BLaER1 treated with 17β-estradiol and CSF1 and Interleukin-3, amounts not matched to agents 10 nM and 100 nM (cell line): ENCODE measurements around the gene NKTR.

Experiments
- H3K27ac ChIP-seq, 11 experiments: shearing (Covaris generic); formaldehyde crosslinking; 2 replicates each; pipeline ENCODE4 v1.8.1; 2022
- H3K27me3 ChIP-seq, 11 experiments: shearing (Covaris generic); formaldehyde crosslinking; 2 replicates each; pipeline ENCODE4 v1.8.1; 2022
- H3K36me3 ChIP-seq, 11 experiments: shearing (Covaris generic); formaldehyde crosslinking; 2 replicates each; pipeline ENCODE4 v1.8.1; 2022
- H3K4me1 ChIP-seq, 10 experiments: shearing (Covaris generic); formaldehyde crosslinking; 2 replicates each; pipeline ENCODE4 v1.8.1; 2022
- H3K4me2 ChIP-seq, 11 experiments: shearing (Covaris generic); formaldehyde crosslinking; 2 replicates each; pipeline ENCODE4 v1.8.1; 2022
- H3K4me3 ChIP-seq, 10 experiments: shearing (Covaris generic); formaldehyde crosslinking; 2 replicates each; pipeline ENCODE4 v1.8.1; 2022
- H3K9ac ChIP-seq, 11 experiments: shearing (Covaris generic); formaldehyde crosslinking; 2 replicates each; pipeline ENCODE4 v1.8.1; 2022
- H3K9me3 ChIP-seq, 11 experiments: shearing (Covaris generic); formaldehyde crosslinking; replicated peaks in 1 of 11; 2 replicates each; pipeline ENCODE4 v1.8.1; 2022
- H4K20me1 ChIP-seq, 11 experiments: shearing (Covaris generic); formaldehyde crosslinking; 2 replicates each; pipeline ENCODE4 v1.8.1; 2022
- Cebpa-rat ChIP-seq, 11 experiments: shearing (Covaris generic); IDR thresholded peaks; 2 replicates each; pipeline ENCODE4 v1.8.1; 2022

NKTR gene

DNA sequence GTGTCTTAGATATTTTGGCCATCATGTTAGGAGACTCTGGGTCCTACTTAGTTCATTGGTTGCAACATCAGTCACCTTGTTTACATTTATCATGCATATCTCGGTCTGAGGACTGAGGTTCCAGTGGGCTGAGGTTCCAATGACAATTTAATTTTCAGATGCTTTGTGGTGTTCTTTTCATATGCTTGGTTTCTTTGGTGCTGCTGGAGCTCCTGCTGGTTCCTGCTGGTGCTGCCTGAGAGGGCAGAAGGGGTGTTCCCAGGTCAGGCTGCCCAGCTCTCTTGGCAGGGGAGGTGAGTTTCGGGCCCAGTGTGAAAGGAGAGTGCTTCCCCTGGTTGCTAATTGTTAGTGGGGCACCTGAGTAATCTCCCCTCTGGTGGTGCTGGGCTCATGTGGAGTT, 78.0 kb downstream of the NKTR start:
- H3K27me3 ChIP-seq: no peaks in the 10 kb centered on the region
- no peak overlapping the region for H3K4me2 ChIP-seq
- no peak overlapping the region for H3K27ac ChIP-seq
- TF ChIP-seq Cebpa-rat (IDR thresholded peaks at IDR 0.05): no peak
- peaks cover 0 to 26% (median 4%) of the 10 kb centered on the region in 10 experiments; a peak in 13 of 20 replicates for H3K4me1 ChIP-seq
- no peaks in the 10 kb centered on the region for H4K20me1 ChIP-seq
- no peak overlapping the region for H3K4me3 ChIP-seq
- H3K36me3 ChIP-seq: no peaks in the 10 kb centered on the region
- H3K9me3 ChIP-seq: peaks cover 14 to 50% (median 24%) of the 10 kb centered on the region in 11 experiments
- no peak overlapping the region for H3K9ac ChIP-seq

DNA sequence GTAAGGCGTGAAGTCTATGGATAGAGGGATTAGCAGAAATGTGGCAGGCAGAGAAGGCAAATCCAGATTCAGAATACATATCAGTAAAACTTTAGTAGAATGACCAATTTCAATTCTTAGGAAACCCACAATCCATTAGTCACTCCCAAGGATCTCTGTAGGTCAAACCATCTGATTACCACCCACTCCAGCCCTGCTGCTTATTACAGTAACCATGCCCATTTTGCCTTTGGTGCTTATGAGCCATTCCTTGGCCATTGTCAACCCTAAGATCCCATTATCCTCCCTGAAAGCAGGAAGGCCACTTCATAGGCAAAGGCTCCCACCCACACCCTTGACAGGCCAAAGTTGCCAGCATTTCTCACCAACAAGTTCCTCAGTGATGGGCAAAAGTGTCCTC, 79.8 kb downstream of the NKTR start:
- H4K20me1 ChIP-seq: no peaks in the 10 kb centered on the region
- peaks cover 14 to 40% (median 25%) of the 10 kb centered on the region in 11 experiments for H3K9me3 ChIP-seq
- peaks cover 0 to 39% (median 16%) of the 10 kb centered on the region in 10 experiments; a peak in 15 of 20 replicates for H3K4me1 ChIP-seq
- no peak overlapping the region for H3K27ac ChIP-seq
- H3K27me3 ChIP-seq: no peaks in the 10 kb centered on the region
- H3K4me2 ChIP-seq: peak overlapping the region in 1 of 11 experiments; percentile 13; a peak in 1 of 22 replicates
- no peak for TF ChIP-seq Cebpa-rat (IDR thresholded peaks at IDR 0.05)
- H3K4me3 ChIP-seq: no peak overlapping the region
- H3K9ac ChIP-seq: no peak overlapping the region
- H3K36me3 ChIP-seq: no peaks in the 10 kb centered on the region

DNA sequence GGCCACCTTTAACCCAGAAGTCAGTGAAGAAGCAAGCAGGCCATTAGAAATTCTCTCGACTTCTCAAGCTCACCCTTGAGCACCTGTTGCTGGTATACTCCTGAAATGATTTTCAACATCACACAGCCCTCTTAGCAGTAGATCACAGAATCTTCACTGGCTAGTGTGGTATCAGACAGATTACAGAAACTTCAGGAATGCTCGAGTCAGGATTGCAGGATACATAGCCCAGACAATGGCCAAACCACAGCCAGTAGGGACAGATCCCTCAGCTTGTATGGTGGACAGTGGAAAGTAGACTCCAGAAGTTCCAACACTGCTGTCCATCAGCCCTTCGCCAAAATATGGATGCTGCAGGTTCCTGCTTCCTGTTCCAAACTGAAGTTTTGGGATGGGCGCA, 80.3 kb downstream of the NKTR start:
- Histone ChIP-seq H3K4me3 (no peak overlapping the region), H4K20me1 (no peaks in the 10 kb centered on the region), H3K27me3 (no peaks in the 10 kb centered on the region), H3K9me3 (peaks cover 12 to 36% (median 25%) of the 10 kb centered on the region in 11 experiments), H3K4me1 (peaks cover 0 to 39% (median 16%) of the 10 kb centered on the region in 10 experiments; a peak in 15 of 20 replicates), H3K36me3 (no peaks in the 10 kb centered on the region), H3K4me2 (peak overlapping the region in 1 of 11 experiments; percentile 13; a peak in 1 of 22 replicates), H3K9ac (no peak overlapping the region), H3K27ac (no peak overlapping the region)
- TF ChIP-seq Cebpa-rat (IDR thresholded peaks at IDR 0.05): no peak

DNA sequence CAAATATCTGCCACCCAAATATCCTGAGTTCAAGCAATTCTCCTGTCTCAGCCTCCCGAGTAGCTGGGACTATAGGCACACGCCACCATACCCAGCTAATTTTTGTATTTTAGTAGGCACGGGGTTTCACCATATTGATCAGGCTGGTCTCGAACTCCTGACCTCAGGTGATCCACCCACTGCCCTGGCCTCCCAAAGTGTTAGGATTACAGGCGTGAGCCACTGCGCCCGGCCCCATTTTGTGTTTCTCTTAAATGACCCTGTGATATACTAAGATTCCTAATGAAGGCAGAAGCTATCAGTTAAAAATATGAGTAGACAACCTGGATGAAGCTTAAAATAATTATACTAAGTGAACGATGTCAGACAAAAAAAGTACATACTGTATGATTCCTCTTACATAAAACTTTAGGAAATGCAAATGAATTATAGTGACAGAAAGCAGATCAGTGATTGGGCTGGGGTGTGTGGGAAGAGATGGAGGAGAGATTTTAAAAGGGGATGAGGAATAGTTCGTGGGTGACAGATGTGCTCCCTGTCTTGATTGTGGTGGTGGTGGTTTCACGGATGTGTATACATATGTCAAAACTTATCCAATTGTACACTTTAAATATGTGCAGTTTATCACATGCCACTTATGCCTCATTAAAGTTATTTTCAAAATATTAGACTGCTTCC, 81.0 kb downstream of the NKTR start:
- Histone ChIP-seq H3K9ac (no peak overlapping the region), H4K20me1 (no peaks in the 10 kb centered on the region), H3K27me3 (no peaks in the 10 kb centered on the region), H3K9me3 (peaks cover 8 to 34% (median 20%) of the 10 kb centered on the region in 11 experiments; a peak in 16 of 22 replicates), H3K4me2 (peak overlapping the region in 1 of 11 experiments; percentile 88; a peak in 1 of 22 replicates), H3K36me3 (no peaks in the 10 kb centered on the region), H3K4me3 (no peak overlapping the region), H3K4me1 (peaks cover 0 to 39% (median 16%) of the 10 kb centered on the region in 10 experiments; a peak in 15 of 20 replicates), H3K27ac (no peak overlapping the region)
- TF ChIP-seq Cebpa-rat (IDR thresholded peaks at IDR 0.05): no peak

DNA sequence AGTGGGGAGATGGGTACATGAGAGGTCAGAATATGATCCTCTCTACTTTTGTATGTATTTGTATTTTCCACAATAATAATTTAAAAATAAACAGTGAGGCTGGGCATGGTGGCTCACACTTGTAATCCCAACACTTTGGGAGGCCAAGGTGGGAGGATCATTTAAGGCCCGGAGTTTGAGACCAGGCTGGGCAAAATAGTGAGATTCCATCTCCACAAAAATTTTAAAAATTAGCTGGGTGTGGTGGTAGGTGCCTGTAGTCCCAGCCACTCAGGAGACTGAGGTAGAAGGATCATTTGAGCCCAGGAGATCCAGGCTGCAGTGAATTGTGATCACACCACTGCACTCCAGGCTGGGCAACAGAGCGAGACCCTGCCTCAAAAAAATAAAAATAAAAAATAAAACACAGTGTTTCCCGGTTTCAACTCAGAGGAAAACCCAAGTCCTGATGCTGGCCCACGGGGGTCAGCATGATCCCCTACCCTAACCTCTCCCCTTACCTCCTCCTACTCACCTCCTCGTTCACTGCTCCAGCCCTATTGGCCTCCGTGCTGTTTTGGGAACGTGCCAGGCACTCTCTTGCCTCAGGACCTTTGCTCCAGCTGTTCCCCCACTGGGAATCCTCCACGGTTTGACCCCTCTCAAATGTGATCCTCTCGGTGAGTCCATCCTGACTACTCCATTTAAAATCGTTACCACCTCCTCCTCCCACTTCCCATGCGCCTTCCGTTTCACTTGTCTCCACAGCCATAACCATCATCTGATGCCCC, 82.0 kb downstream of the NKTR start:
- Histone ChIP-seq H3K27ac (peak overlapping the region in 5 of 11 experiments; percentile 12 to 77 (median 65); a peak in 5 of 22 replicates), H3K4me1 (peaks cover 0 to 39% (median 16%) of the 10 kb centered on the region in 10 experiments; a peak in 15 of 20 replicates), H3K27me3 (no peaks in the 10 kb centered on the region), H3K9me3 (peaks cover 7 to 26% (median 12%) of the 10 kb centered on the region in 11 experiments; a peak in 16 of 22 replicates), H3K9ac (no peak overlapping the region), H3K4me3 (no peak overlapping the region), H4K20me1 (no peaks in the 10 kb centered on the region), H3K36me3 (no peaks in the 10 kb centered on the region), H3K4me2 (peak overlapping the region in 2 of 11 experiments; percentile 84 to 88; a peak in 5 of 22 replicates)
- no peak for TF ChIP-seq Cebpa-rat (IDR thresholded peaks at IDR 0.05)

DNA sequence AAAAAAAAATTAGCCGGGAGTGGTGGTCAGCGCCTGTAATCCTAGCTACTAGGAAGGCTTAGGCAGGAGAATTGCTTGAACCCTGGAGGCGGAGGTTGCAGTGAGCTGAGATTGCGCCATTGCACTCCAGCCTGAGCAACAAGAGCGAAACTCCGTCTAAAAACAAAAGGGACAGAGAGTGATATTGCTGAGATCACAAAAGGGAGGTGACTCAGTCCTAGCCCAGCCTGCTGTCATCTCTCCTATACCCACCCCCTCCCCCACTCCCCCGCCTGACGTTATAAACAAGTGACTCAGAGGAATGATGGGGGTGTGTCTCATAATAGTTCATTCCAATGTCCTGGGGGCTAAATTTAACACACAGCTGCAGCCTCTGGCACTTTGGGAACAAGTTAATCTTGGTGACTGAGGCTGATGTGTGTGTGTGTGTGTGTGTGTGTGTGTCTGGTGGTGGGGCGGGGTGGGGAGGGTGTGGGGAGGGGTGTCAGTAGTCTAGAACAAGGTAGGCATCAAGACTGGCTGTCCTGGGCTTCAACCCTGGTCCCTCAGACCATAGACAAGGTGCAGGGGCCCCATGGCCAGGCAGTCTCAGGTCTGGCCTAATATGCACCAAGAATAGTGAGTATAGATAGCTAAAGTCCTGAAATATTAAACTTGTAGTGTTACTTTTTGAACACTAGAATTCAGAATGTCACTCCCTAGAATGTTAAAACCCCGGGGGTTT, 83.6 kb downstream of the NKTR start:
- TF ChIP-seq Cebpa-rat (IDR thresholded peaks at IDR 0.05): peak in 6 of 11 experiments; percentile 33 to 75 (median 48); a peak in 6 of 22 replicates
- H3K9ac ChIP-seq: peak overlapping the region in 3 of 11 experiments; percentile 31 to 50 (median 47); a peak in 1 of 22 replicates
- H3K27me3 ChIP-seq: no peaks in the 10 kb centered on the region
- no peak overlapping the region for H3K4me3 ChIP-seq
- H3K4me2 ChIP-seq: peak overlapping the region in 9 of 11 experiments; percentile 11 to 88 (median 49); a peak in 13 of 22 replicates
- peak overlapping the region in 6 of 11 experiments; percentile 34 to 77 (median 60); a peak in 11 of 22 replicates for H3K27ac ChIP-seq
- no peaks in the 10 kb centered on the region for H4K20me1 ChIP-seq
- no peaks in the 10 kb centered on the region for H3K36me3 ChIP-seq
- H3K4me1 ChIP-seq: peaks cover 0 to 39% (median 16%) of the 10 kb centered on the region in 10 experiments; a peak in 16 of 20 replicates
- H3K9me3 ChIP-seq: peaks cover 0 to 12% (median 4%) of the 10 kb centered on the region in 11 experiments; a peak in 6 of 22 replicates

DNA sequence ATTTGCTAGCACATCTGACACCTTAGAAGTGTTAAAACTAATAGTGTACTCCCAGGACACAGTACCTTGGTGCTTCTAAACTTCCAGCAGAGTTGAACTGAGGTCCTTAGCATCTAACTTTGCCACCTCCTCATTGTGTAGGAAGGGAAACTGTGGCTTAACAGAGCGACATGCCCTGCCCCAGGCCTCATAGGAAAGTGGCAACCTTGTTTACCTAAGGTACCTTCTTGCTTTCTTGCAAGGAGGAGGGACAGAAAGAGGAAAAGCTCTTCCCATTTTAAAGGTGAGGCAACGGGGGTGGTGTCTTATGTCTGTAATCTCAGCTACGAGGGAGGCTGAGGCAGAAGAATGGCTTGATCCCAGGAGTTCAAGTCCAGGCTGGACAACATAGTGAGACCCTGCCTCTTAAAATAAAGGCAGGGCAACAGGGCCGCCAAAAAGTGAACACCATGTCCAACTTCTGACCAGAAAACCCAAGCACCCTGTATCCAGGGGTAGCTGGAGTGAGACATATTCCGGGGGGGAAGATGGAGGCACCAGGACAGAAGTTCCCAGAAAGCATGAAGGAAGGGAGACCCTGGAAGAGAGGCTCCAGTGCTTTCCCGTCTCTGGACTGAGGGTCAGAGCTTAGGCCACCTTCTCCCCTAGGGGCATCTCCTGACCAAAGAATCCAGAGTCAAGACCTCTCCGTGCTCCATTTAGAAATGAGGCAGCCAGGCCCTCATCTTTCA, 84.3 kb downstream of the NKTR start:
- Histone ChIP-seq H3K36me3 (no peaks in the 10 kb centered on the region), H3K27me3 (no peaks in the 10 kb centered on the region), H3K4me3 (no peak overlapping the region), H3K4me2 (peak overlapping the region in 7 of 11 experiments; percentile 21 to 66 (median 35); a peak in 12 of 22 replicates), H3K4me1 (peaks cover 2 to 39% (median 16%) of the 10 kb centered on the region in 10 experiments; a peak in 18 of 20 replicates), H3K27ac (peak overlapping the region in 6 of 11 experiments; percentile 17 to 62 (median 32); a peak in 8 of 22 replicates), H3K9ac (0 out of 22 replicates have a peak overlapping the region, but pooled peaks of 1 of the 11 experiments have one; percentile 31), H4K20me1 (no peaks in the 10 kb centered on the region), H3K9me3 (peaks cover 0 to 12% (median 0%) of the 10 kb centered on the region in 11 experiments; a peak in 5 of 22 replicates)
- no peak for TF ChIP-seq Cebpa-rat (IDR thresholded peaks at IDR 0.05)
